Cerebellar cortex (tissue), 1 donor: ENCODE results near the gene PARD6B.
"Not testable (repeated sequence)": the region's sequence is repeated elsewhere in the genome, so short reads cannot be mapped to it uniquely, and the experiment has no call there.

Experiments used
- DNase-seq: peaks from one replicate; pipeline ENCODE4 v3.0.0-alpha.2; 2015; ENCODE audit warnings: low spot score

The PARD6B gene, protein sequence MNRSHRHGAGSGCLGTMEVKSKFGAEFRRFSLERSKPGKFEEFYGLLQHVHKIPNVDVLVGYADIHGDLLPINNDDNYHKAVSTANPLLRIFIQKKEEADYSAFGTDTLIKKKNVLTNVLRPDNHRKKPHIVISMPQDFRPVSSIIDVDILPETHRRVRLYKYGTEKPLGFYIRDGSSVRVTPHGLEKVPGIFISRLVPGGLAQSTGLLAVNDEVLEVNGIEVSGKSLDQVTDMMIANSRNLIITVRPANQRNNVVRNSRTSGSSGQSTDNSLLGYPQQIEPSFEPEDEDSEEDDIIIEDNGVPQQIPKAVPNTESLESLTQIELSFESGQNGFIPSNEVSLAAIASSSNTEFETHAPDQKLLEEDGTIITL

DNA sequence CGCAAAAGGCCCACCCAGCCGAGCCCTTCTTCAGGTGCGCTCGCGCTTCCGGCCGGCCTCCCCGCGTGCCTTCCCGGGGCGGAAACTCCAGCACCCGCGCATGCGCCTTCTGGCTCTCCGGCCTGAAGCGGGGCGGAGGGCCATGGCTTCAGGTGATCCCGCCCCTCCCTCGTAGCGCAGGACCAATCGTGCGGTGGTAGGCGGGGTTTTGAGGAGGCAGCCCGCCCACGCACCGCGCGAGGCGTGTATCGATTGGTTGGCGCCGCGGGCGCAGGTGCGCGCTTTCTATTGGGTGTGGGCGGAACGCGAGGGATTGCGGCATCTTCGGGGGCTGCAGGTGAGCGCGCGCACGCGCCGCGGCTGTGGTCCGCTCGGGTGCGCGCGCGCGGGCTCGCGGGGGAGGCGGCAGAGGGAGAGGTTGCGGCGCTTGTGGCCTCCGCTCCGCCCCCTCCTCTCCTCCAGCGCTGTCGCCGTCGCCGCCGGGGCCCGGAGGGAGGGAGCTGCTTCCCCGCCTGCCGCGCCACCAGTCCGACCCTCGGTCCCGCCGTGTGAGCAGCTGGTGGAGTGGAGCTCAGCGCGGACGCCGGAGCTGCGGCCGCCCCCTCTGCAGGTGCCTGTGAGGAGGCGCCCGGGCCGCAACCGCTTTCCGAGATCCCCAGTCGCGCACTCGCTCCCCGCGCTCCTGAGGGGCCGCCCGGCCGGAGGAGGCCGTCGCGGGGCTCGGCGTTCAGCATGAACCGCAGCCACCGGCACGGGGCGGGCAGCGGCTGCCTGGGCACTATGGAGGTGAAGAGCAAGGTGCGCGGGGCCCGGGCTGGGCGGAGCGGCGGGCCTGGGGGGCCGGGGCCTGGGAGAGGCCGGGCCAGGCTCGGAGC lies at the start of gene PARD6B:
PARD6B (plus strand) TSS at position 526 of the 875 bp plus-strand sequence; CDS start at position 733, 207 bp downstream.
- DNase-seq: peak; percentile 99

DNA sequence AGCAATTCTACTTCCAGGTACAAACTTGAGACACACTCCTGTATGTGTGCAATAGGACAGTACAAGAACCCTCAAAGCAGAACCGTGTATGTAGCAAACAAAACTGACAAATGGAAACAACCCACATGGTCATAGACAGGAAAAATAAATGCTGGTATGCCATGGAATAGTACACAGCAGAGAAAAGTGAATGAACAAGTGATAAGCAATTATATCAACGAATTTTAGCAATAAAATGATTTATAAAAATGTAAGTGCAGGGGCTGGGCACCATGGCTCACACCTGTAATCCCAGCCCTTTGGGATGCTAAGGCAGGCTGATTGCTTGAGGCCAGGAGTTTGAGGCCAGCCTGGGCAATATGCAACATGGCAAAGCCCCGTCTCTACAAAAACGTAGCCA lies 49.3 kb upstream of the PARD6B start:
- DNase-seq: no peak

DNA sequence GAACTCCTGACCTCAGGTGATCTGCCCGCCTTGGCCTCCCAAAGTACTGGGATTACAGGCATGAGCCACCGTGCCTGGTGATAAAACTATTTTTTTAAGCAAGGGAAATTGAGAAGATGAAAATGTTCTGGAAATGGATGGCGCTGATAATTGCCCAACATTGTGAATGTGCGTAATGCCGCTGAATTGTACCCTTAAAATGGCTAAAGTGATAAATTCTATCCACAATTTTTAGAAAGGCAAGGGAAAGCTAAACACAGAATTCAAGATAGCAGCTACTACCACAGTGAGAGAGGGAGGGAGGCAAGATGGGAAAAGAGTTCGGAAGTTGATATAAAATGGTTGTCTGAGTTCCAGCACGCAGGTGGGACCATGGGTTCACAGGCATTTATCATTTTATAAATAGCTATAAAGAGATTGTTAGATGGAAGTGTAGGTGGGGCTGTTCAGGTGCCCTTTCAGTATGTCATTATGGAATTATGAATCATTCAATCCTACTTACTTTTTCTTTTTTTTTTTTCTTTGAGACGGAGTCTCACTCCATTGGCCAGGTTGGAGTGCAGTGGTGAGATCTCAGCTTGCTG lies 48.3 kb upstream of the PARD6B start:
- no peak for DNase-seq

DNA sequence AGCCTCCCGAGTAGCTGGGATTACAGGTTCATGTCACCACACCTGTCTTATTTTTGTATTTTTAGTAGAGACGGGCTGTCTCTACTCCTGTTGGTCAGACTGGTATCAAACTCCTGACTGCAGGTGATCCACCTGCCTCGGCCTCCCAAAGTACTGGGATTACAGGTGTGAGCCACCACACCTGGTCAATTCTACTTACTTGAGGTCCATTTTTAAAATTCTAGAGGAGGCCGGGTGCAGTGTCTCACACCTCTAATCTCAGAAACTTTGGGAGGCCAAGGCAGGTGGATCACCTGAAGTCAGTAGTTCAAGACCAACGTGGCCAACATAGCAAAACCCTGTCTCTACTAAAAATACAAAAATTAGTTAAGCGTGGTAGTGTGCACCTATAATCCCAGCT lies 47.8 kb upstream of the PARD6B start:
- no peak for DNase-seq

DNA sequence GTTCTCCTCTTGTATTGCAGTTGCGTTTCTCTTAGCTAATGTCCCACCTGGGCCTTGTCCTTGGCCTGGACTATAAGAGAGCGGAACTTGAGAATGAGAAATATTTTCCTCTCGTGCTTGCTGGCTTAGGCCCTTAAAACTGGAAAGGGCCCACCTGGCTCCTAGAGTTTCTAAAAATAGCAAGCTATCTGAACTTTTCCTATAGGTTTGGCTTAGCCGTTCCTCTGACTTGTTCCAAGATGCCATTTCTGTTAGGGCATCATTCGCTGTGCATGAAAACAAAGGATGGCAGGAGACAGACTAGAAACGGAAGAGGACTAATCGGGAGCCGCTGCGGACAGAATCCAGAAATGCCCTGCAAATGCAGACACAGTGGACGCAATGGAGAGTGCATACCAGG lies 44.6 kb upstream of the PARD6B start:
- DNase-seq: no peak

DNA sequence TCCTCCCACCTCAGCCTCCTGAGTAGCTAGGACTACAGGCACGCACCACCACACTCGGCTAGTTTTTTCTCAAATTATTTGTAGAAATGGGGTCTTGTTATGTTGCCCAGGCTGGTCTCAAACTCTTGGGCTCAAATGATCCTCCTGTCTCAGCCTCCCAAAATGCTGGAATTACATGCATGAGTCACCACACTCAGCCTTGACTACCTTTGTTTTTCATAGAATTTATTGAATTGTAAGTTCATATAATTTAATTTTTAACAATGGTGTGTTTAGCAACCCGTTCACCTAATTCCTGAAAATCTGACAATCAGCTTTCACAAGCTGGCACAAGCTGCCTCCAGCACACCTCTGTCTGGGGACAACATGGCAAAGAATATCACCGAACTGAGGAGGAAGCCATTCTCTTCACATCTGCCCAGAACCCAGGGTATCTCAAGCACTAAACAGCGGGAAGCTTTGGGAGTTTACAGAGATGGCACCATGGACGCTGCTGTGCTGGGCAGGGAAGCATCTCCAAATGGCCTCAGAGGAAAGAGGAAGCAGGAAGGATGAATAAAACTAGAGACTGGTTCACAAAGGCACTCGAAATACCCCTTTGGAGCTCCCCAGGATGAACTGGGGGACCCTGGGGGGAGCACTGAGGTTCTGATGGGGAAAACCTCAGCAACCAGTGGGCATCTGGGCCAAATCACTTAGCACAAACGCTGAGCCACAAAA lies 43.0 kb upstream of the PARD6B start:
- no peak for DNase-seq

DNA sequence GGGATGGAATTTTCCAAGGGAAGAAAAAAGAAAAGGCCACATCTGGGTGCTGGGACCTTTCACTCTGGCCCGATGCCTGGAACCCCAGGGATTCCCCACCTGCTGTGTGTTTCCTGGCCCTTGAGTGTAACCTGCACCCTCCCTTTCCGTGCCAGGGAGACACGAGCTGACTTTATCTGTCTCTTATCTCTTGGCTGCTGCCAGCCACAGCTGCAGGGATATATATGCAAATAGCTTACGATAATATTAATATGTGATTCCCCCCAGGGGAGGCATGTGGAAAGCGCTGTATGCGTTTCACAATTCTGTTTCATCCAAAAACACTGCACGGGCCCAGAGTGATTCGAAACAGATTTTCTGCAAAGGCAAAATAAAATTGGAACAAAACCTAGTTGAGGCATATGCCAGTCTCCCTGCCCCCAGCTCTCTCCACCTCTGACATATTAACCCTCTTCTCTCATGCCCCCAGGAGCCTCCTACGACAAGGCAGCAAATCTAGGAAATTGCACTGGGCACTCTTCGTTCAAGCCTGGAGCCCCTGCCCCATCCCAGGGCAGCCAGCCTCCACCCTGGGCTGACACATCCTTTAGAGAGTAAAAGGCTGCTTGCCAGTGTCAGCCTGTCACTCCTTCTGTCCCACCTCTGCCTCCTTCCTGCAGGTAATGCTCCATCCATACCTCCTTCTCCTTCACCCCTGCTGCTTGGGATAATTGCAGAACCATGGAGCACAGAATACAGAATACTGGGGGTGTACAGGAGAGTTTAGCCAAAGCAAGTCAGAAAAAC lies 41.3 kb upstream of the PARD6B start:
- no peak for DNase-seq

DNA sequence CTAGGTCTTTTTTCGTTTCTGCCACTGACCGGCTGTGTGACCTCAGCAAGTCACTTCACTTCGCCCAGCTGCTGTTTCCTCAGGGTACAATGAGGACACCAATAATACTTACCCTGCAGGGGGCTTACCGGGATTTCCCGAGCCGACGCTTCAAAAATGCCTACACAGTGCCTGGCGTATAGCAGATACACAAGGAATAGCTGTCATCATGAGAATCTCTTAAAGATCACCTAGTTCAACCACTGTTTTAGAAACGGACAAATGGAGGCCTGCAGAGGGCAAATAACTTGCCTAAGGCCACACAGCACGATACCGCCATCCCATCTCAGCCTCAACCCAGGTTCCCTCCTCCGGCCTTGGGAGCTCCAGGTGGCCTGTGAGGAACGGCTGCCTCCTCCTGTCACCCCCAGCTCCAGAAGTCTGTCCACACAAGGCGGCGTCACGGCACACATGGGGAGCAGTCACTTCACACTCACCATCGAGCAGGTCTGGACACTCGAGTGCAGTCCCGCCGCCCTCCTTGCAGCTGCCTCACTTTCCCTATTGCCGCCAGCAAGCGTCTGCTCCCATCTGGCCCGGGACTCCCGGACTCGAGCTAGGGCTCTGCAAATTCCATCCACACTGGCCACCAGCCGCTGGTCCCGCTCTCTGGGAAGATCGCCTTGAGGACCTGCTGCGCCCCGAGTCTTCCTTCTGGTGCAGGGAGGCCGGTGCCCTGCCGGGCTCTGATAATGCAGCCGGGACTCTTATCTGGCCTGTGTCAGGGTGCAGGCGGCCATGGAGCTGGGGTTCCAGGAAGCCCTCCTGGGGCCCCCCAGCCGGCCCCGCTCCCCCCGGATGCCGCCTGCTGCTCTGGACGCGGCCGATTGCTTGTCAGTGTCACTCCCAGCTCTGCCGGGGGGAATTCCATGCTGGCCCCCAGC lies 40.5 kb upstream of the PARD6B start, which contains the start of gene RIPOR3:
RIPOR3 (minus strand) TSS at position 893 of the 923 bp plus-strand sequence; CDS start at position 479, 414 bp downstream.
- no peak for DNase-seq

DNA sequence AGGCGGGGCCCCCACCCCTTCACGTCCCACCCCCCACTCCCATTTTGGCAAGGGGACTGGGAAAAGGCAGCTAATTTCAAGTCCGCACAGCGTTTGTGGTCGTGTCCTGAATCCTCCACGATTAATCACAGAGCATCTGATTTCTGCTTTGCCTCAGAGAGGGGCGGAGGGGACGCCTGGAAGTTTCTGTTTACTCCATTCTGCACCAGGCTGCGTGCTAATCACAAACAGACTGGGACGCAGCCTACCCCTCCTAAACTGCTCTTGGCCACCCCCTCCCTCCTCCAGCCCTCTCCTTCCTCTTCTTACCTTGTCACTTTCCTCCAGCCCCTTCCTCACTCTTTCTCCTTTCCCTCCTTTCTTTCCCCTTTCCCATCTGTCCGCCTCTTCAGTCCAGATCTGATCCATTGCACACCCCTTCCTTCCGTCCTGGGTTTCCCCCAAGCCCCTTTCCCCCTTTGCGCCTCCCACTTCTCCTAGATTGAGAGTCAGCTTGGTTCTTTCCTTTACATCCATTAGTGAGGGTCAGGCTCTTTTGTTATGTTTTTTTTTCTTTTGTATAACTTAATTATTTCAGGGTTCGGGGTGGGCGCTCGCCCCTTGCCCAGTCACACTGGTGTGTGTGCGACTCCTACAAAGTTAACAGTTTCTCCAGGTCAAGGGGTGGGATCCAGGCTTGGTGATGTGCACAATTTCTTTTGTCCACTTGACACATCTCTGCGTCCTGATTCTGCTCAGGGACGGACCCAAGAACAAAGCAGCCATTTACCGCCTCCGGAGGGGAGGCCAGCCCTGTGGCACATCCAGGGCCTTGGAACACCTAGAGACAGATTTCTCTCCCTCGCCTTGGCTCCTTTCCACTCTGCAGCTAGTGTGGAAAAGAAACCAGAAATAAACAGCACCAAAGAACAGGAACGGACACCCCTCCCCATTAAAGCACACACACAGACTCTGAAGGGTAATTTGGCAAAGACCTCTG lies 39.5 kb upstream of the PARD6B start:
- DNase-seq: no peak

DNA sequence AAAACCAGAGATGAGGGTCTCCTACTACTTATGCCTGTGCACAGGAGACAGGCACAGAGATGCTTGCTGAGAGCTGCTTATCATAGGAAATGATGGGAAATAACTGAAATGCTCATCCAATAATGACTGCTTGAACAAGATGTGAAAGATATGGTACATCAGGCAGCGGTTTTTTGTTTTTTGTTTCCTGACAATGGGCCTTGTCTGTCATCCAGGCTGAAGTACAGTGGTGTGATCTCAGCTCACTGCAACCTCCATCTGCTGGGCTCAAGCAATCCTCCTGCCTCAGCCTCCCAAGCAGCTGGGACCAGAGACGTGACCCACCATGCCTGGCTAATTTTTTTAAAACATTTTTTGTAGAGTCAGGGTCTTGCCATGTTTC lies 38.8 kb upstream of the PARD6B start:
- no peak for DNase-seq

DNA sequence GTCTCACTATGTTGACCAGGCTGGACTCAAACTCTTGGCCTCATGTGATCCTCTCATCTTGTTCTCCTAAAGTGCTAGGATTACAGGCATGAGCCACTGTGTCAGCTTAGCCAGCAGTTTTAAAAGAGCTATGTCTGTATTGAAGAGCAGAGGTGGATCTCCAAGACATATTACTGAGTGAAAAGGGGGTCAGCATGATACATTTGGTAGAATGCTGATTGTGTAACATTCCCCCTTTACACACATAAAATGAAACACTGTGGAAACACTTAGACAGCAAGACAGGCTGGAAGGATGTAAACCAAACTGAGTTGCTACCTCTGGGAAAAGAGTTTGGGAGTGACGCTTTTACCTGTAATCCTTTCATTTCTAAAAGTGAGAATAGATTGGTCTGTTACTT lies 38.4 kb upstream of the PARD6B start:
- DNase-seq: no peak

DNA sequence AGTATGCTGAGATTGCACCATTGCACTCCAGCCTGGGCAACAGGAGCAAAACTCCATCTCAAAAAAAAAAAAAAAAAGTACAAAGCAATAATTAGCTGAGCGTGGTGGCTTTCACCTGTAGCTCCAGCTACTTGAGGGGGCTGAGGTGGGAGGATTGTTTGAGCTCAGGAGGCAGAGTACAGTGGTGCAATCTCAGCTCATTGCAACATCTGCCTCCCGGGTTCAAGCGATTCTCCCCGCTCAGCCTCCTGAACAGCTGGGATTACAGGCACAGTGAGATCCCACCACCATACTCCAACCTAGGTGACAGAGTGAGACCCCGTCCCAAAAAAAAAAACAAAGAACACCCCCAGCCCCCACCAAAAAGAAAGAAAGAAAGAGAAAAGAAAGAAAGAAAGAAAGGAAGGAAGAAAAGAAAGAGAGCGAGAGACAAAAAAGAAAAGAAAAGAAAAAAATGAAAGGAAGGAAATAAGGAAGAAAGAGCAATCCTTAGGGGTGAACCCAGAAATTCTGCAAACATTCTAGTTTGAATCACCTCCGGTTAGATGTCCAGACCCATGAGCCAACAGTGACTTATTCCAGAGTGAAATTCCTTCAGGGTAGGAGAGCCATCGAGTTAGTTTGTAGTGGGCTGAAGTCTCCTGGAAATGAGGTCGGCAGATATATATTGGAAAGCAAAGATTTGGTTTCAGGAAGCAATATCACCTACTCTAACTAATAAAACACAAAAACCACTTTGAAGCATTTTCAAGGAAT lies 36.8 kb upstream of the PARD6B start:
- DNase-seq: no peak

DNA sequence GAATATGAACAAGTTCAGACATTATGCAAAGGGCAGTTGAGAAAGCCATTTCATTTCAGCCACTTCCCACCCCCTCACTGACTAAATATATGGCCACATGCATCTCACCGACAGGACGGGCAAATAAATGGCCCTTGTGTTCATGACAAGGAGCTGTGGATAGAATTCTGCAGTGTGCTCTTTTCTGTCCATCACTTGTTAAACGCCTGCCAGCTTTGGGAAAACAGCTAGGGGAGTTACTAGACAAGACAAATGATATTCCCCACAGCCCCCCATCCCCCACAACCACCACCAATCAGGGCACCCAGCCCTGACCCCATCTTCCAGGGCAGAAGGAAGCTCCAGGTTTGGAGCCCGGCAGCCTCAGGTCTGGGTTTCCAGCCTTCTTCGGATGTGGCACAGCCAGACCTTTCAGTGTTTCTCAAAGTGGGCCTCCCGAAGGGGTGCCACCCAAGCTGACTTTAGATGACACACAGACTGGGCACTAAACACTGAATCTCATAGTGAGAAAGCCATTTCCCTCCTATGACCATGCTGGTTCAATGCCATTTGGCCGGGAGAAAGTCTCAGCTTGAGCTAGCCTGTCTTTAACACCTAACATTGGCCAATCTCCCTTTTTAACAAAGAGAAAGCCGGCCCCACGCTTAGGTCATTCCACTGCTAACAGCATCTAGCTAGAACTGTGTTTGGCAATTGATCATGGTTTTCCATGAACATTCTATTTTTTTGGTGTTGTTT lies 36.1 kb upstream of the PARD6B start:
- DNase-seq: no peak

DNA sequence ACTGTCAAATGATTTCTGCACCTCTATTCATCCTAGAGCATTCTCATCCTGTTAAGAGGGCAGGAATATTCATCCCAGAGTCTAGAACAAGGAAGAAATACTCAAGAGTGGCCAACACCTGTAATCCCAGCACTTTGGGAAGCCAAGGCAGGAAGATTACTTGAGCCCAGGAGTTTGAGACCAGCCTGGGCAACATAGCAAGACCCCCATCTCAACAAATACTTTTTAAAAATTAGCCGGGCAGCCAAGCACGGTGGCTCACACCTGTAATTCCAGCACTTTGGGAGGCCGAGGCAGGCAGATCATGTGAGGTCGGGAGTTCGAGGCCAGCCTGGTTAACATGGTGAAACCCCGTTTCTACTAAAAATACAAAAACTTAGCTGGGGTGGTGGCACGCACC lies 33.1 kb upstream of the PARD6B start:
- DNase-seq: not testable (repeated sequence)

DNA sequence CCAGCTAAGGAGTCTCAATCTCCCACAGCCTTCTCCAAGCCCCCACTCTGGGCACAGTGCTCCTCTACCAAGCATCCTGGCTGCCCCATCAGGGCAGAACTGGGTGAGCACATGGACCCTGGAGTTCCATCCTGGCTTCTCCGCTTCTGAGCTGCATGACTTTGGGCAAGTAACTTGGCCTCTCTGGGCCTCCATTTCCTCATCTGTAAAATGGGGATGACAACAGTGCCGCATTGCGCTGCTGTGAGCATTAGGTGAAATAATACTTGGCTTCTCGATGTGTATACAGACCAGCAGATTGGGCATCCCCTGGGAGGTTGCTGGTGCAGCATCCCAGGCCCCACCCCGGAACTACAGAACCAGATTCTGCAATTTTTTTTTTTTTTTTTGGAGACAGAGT lies 31.7 kb upstream of the PARD6B start:
- DNase-seq: no peak

DNA sequence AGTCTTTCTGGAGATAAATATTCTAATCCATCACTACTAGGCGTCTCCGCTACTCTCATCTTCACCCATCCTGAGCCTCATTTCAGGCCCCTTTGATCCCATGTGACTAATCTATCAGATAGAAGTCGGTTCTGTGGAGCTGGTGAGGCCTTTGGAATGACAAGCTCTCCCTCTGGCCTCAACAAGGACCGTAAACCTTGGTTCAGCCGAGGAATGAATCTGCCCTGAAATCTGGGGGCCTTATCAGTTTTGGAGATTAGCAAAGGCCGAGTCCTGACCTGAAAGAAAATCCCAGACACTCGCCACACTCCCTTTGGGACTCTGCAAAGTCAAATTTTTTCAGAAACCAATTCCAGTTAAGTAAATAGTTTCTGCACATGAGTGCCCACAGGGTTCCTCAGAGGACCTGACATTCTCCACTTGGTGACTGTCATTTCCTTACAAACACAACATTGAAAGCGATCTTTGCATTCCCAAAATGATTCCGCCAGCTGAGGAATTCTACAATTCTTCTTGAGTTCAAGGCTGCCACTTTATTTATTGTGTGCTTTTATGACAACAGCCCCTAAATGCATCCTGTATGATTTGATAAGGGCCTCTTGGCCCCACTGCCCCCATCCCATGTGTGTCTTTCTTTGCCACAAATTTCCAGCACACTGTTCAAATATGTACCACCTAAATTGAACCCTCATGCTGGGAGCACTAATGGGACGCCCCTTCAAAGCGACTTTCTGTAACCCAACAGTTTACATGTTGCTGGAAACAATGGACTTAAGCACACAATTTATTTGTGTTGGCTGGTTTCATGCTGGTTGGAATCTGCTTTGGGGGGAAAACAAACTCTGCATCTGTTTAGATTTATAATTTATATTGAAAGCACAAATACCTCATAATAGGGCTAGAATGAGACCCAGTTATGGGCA lies 30.1 kb upstream of the PARD6B start:
- DNase-seq: no peak
